SHP77 treated with DMSO at 0.1 percent for 48 hours (cell line): Measurements from ENCODE around the gene EXTL1.
"Not testable (repeated sequence)": the region's sequence is repeated elsewhere in the genome, so short reads cannot be mapped to it uniquely, and the experiment has no call there.

ENCODE experiments used
- DNase-seq: peaks from one replicate; lab custom pipeline; 2025; lab: John Stamatoyannopoulos, UW

The EXTL1 gene, protein sequence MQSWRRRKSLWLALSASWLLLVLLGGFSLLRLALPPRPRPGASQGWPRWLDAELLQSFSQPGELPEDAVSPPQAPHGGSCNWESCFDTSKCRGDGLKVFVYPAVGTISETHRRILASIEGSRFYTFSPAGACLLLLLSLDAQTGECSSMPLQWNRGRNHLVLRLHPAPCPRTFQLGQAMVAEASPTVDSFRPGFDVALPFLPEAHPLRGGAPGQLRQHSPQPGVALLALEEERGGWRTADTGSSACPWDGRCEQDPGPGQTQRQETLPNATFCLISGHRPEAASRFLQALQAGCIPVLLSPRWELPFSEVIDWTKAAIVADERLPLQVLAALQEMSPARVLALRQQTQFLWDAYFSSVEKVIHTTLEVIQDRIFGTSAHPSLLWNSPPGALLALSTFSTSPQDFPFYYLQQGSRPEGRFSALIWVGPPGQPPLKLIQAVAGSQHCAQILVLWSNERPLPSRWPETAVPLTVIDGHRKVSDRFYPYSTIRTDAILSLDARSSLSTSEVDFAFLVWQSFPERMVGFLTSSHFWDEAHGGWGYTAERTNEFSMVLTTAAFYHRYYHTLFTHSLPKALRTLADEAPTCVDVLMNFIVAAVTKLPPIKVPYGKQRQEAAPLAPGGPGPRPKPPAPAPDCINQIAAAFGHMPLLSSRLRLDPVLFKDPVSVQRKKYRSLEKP

DNA sequence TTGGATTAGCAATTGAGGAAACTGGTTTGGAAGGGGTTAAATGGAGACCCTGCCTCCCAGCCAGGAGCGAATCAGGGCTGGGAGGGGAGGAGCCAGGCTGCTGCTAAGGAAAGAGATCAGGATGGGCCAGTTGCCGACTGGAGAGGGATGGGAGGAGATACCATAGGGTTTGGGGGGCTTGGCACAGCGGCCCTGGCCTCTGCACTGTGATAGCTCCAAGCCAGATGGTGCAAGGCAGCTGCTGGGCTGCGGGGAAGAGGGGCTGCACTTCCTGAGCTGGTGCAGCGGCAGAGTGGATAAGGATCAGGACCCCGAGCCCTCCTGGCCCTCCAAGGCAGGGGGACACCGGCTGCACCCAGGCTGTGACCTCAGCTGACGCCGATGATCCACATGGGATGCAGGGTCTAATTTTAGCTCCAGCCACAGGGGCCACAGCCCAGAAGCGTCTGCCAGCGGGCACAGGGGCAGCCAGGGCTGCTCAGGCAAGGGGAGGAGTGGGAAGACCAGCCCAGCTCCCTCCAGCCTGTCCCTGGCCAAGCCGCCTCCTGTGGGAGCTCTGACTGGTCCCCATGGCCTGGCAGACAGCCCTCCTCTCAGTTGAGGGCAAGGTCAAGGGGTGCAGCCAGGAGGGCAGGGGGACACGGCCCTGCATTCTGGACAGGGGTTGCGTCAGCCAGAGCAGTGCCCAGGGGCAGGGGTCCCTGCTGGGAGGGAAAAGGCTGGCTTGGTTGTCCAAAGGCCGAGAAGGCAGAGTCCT, at the start of gene EXTL1:
Gene EXTL1, plus strand, starts transcription at position 129 of the 757 bp plus-strand sequence. CDS start 872 bp downstream, outside the sequence.
- DNase-seq = no peak

DNA sequence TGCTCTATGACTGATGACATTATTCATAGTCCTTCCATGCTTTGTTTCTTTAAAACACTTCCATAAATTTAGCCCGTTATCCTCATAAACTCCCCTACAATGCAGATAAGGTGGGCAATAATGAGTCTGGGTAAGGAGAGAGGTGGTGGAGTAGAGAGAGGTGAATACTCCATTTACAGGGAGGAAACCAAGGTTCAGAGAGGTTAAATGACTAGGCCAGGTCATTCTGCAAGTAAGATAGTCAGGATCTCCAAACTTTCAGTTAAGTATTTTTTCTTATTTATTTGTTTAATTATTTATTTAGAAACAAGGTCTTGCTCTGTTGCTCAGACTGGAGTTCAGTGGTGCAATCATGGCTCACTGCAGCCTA, 49.8 kb upstream of the EXTL1 start:
- DNase-seq = no peak

DNA sequence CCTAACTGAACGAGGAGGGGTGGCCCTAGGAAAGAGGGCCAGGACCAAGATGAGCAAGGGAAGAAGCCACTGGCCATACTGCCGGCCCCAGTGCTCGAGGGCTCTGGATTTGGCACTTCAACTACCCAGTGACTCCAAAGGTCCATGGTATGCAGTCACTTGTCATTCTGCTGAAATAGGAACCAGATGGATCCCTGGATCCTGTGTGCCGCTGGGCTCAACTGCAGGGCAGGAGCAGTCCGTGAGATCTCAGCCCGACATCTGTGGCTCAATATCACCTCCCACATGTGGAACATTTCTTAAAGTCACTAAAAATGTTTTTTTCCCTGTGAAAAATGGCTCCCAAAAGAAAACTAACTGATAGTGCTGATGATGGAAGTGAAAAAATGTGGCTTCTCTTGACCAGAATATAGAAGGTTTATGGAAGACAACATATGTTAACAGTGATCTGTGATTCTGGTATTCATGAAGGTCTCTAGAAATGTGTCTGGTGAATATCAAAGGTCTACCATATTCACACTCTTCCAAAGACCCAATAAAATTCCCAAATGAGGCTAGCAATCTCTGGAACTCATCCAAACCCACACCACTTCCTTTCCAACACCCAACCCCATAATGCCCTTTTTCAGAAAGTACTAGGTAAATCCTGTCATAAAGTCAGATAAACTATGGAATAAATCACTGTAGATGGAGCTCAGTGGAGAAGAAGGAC, 47.8 kb upstream of the EXTL1 start:
- no peak for DNase-seq

GRCh38 chr1:25977801-25978200, 43.8 kb upstream of the EXTL1 start:
- DNase-seq = no peak

DNA sequence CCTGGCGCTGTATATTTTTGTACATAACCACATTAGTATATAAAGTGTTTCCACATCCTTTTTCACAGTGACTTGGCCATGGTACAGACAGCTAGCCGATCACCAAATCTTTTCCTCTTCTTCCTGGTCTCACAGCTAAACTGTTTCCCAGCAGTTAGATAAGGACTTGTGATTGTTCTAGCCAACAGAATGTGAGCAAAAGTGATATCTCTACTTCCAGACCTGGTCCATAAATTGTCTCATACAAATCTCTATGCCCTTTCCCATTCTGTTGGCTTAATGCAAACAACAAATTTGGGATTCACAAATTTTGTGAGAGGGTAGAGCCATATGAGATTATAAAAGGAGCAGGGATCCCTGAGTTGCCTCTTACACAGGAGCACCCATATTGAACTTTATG, 43.2 kb upstream of the EXTL1 start:
- no peak for DNase-seq

DNA sequence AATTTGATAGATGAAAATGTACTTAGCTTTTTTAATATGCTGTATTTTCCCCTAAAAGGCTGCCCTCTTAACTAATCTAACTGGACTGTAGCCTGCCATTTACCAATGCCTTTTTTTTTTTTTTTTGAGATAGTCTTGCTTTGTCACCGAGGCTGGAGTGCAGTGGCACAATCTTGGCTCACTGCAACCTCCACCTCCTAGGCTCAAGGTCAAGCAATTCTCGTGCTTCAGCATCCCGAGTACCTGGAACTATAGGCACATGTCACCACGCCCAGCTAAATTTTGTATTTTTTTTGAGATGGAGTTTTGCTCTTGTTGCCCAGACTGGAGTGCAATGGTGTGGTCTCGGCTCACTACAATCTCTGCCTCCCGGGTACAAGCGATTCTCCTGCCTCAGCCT, 42.4 kb upstream of the EXTL1 start:
- DNase-seq = no peak

GRCh38 chr1:25985171-25985570, 36.4 kb upstream of the EXTL1 start:
- no peak for DNase-seq

DNA sequence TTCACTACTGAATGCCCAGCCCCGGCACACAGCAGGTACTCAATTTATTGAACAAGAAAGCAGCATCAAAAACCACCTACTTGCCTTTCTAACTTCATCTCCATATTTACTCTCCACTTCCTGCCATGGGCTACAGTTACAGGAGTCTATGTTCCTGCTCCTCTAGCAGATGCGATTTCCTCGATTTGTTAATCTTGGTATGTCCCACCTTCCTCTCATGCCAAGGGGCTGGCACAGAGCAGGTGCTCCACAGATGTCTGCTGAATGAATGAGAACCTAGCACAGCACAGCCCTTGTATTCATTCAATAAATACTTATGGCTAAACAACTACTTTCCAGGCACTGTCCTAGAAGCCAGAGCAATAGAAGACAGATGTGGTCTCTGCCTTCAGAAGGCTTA, 35.9 kb upstream of the EXTL1 start:
- DNase-seq = no peak

GRCh38 chr1:25986773-25987172, 34.8 kb upstream of the EXTL1 start:
- not testable (repeated sequence) for DNase-seq

- DNase-seq = no peak
Measured at GRCh38 chr1:25987951-25988350, 33.6 kb upstream of the EXTL1 start.

GRCh38 chr1:25989440-25990234, 31.9 kb upstream of the EXTL1 start:
- no peak for DNase-seq

DNA sequence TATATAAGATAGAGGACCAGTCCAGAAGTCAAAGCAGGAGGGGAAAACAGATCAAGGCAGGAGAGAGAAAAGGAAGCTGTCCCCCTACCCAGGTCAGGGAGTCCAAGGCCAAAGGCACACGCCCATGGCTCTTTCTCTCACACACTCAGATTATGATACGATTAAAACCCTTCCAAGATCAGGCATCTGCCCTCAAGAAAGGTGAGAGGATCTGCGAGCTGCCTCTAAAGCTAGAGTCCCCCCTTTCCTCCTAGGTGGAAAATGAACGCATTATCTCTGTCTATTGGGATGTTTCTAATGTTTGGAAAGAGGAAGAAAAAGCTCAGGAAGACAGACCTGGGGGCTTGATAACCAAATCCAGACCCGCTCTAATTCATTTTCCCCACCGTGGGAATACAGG, 31.3 kb upstream of the EXTL1 start:
- DNase-seq = no peak

- no peak for DNase-seq
Measured at GRCh38 chr1:25990702-25991395, 30.7 kb upstream of the EXTL1 start.

- no peak for DNase-seq
Measured at GRCh38 chr1:25991937-25992688, 29.5 kb upstream of the EXTL1 start.

GRCh38 chr1:25992689-25993171, 28.8 kb upstream of the EXTL1 start:
- no peak for DNase-seq

DNA sequence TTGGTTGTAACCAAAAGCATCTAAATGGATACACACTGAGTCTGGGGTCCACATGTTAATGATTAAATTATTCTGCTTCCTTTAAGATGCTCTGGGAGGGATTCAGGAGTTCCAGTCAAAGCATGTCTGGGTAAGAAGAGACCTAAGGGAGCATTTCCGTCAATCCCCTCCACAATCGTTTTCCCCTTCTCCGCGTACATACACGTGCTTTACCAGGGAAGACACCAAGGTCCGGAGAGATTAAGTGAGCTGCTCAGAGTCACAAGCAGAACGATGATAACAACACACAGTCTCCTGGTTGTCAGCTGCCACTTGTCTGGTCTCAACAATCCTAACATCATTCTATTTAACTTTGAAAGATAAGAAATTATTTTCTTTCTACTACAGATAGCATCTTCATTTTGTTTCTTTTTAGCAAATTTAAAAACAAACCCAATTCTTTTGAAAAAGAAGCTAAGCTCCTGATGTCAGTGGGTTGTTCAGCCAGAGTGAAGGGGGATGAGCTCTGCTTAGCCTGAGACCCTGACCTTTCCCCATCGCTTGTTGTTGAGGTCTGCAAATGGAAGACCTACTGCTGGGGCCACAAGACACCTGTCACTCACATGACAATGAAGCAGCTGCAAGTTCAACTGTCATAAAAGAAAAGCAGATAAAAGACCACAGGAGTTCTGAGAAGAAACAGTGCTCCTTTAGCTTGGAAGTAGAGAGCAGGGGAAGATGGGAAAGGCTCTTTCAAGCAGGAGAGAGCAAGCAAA, 28.2 kb upstream of the EXTL1 start:
- no peak for DNase-seq

GRCh38 chr1:25994402-25995150, 27.0 kb upstream of the EXTL1 start:
- no peak for DNase-seq
